H54 (cell line): Measurements from ENCODE around the gene CRISP2.
"Not testable (repeated sequence)": the region's sequence is repeated elsewhere in the genome, so short reads cannot be mapped to it uniquely, and the experiment has no call there.

Experiments used
- DNase-seq: peaks from one replicate; pipeline ENCODE4 v3.0.0; 2011; ENCODE audit warnings: low spot score, mixed read lengths; ENCODE audit not compliant: insufficient read length
- FAIRE-seq: peaks from 3 replicates; lab custom pipeline; 2011; peaks lifted over from hg19 to GRCh38; lab: Jason Lieb, UNC
- POLR2A ChIP-seq: IDR thresholded peaks from 2 replicates; pipeline ENCODE4 v1.6.1; 2011; ENCODE audit warnings: low read depth, mild to moderate bottlenecking, low read length

The CRISP2 gene, protein sequence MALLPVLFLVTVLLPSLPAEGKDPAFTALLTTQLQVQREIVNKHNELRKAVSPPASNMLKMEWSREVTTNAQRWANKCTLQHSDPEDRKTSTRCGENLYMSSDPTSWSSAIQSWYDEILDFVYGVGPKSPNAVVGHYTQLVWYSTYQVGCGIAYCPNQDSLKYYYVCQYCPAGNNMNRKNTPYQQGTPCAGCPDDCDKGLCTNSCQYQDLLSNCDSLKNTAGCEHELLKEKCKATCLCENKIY

DNA sequence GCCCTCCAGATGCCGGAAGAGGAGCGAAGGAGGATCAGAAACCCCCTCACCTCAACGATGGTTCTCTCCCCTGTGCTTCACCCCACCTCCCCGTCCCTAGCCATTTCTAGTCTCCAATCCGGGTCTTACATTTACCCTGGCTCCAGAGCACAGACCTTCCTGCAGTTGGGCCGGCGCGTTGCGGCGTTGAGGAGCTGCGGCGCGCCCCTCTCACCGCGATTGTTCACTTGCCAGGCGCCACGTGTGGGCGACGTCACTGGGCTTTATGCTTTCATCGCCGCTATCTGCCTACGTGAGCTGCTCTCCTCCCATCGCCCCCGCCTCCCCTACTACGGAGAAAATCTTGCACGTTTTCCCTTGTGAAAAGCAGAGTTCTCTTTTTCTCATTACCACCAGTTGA is at the start of gene CRISP2:
Gene CRISP2 (minus strand): TSS at position 198 of the 400 bp plus-strand sequence. CDS start 4,347 bp downstream, outside the sequence.
- DNase-seq = no peak
- FAIRE-seq = no peak
- TF ChIP-seq POLR2A = no peak

DNA sequence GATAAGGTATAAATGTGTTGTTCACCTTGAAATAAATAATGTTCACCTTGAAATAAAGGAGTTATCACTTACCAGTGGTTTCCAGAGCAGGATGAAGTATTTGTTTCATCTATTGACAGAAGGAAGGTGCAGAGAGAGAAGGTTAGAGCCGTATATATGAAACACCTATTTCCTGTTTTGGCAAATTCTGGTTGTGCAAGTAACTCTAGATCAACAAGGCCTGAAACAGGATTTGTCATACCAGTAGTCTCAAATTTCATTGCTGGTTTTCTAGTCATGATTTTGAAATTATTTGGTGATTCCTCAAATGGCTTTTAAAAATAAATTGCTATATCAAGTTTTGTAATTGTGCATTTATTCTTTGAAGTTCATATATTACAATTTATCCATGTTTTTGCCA is 30.9 kb upstream of the CRISP2 start, which contains the start of gene CRISP3:
Gene CRISP3 (minus strand): TSS at position 130 of the 400 bp plus-strand sequence. CDS start 21 bp downstream, at position 109.
- TF ChIP-seq POLR2A = no peak
- FAIRE-seq = no peak

DNA sequence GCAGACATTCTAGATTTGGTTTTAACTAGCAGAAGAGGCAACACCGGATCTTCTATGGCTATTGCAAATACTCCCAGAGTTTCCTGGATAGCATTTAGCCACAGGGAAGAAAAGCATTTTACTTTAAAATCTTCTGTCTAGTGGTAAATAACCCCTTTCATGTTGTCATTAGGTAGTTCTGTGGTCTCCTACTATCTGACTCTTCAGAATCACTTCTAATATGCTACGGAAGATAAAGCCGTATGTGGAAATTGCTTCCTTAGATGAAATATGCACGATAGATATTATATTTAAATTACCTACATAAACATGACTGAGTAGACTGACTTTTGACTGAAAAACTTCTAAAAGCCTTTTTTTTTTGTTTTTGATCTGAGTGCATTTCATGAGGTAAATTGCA is 30.1 kb upstream of the CRISP2 start:
- DNase-seq = no peak
- no peak for TF ChIP-seq POLR2A
- no peak for FAIRE-seq

More for the DNA sequence above, 30.9 kb upstream of the CRISP2 start, which contains the start of gene CRISP3:
- DNase-seq = no peak

DNA sequence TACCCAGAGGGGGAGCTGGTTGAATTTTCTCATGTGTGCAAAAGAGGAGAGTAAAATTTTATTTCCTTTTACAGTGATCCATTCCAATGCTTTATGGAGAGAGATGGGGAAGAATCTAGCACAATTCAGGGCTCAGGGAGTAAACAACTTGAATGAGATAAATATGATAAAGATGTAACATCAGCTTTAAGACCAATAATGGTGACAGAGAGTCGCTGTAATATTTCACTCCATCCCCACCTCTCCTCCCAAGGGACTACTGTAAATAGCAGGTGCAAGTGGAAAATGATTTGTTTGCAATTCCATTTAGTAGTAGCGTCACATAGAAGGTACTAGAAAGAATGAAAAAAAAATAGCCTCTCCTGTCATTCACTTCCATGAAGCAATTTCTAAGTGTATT is 26.1 kb upstream of the CRISP2 start:
- no peak for FAIRE-seq
- no peak for DNase-seq
- no peak for TF ChIP-seq POLR2A

DNA sequence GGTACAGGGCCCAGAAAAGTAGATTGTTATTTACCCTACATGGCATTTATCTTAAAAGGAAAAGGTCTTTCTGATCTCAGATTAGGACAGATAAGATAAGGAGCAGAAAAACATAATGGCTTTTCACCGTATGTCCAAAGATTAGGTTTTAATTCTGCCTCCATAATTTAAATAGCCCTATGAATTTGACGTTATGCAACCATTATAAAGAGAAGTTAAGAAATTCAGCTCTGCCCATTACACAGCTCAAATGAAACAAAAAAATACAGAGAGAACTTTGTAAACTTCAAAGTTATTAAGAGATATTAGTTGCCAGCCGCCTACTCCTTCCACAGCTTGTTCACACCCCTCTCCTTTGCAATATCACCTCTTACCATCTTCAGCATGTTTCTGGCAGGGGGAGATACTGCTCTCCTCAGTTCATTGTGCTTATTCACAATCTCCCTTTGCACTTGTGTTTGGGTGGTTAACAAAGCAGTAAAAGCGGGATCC is 22.7 kb upstream of the CRISP2 start:
- FAIRE-seq = no peak
- no peak for DNase-seq
- TF ChIP-seq POLR2A = no peak

DNA sequence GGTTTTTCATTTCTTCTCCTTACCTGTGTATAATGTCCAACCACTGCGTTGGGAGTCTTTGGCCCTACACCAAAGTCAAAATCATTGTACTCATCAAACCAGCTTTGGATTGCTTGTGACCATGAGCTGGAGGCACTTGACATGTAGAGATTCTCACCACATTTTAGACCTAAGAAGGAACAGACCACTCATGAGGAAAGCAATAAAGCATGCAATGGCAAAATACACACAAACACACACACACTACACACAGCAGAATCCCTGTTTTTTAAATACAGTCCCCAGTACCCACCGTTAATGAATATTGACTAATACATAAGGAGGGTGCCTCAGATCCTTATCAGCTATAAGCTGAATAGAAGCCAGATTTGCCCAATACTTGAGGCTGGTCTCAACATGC is 20.3 kb upstream of the CRISP2 start:
- FAIRE-seq (no peak), DNase-seq (no peak)
- TF ChIP-seq POLR2A = no peak

DNA sequence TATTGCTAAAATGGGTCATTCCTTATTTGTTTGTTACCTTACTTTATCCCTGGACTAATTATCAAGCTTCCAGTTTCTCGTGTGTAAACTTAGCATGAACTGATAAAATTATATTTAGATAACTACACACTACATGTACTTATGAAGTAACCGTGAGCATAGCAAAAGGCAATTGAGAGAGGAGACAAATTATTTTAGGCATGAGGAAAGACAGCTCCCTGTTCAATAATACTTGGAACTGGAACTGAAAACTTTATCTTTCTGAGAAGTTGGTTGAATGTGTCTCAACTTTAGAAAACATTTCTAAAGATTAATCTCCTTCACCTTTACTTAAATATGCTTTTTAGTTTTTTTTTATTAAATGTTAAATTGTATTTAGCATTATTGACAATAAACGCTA is 19.4 kb upstream of the CRISP2 start:
- no peak for FAIRE-seq
- TF ChIP-seq POLR2A = no peak
- DNase-seq = no peak

DNA sequence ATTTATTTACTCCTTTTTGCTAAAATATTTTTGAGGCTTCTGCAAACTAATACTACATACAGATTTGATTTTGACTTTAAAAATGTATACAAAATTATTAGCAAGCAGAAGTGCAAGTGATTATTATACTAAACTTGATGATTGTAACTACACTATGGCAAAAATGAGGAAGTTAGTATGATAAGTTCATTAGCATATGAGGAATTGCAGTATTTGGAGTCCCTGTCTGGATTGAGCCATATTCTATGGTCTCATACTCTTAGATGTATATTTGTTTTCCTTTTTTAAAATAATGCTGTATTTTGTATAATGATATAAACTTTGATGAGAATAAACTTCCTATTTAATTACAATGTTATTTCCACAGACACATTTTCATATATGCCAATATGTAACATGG is 16.9 kb upstream of the CRISP2 start:
- no peak for TF ChIP-seq POLR2A
- FAIRE-seq = no peak
- DNase-seq = no peak

DNA sequence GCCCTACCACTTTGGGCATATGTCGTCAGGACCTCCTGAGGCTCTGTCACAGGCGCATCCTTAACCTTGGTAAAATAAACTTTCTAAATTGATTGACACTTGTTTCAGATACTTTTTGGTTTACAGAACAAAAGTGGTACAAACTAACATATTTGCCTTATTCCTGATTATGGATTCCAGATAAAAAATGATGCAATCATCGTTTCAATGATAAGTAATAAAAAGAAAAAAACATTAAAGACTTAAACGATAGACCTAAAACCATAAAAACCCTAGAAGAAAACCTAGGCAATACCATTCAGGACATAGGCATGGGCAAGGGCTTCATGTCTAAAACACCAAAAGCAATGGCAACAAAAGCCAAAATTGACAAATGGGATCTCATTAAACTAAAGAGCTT is 10.6 kb upstream of the CRISP2 start:
- FAIRE-seq, DNase-seq: not testable (repeated sequence)

DNA sequence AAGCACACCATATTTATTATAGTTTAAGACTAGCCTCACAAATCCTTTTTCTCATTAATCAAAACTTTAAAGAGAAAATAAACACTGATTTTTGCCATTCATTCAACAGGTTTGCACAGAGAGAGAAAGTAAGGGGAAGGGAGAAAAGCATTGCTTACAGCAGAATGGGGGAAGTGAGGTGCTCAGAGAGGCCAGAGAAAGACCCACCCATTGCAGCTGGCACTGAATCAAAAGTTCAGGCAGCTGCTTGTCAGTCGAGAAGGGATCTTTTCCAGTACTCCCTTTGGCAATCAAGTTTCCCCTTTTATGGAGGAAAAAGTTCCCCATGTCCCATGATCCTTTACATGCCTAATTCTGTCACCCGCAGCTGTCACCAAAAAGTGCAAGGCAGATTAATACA is 8.0 kb upstream of the CRISP2 start:
- DNase-seq = no peak
- FAIRE-seq = no peak
- no peak for TF ChIP-seq POLR2A

DNA sequence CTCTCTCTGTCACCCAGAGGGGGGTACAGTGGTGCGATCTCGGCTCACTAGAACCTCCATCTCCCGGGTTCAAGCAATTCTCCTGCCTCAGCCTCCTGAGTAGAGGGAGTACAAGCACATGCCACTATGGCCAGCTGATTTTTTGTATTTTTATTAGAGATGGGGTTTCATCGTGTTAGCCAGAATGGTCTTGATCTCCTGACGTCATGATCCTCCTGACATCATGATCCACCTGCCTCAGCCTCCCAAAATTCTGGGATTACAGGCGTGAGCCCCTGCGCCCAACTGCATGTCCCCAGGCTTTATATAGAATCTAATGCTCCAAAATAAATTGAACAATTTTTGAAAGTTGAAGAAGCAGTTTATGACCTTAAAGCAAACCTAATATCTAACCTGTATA is 7.0 kb upstream of the CRISP2 start:
- FAIRE-seq = no peak
- DNase-seq = no peak
- no peak for TF ChIP-seq POLR2A

DNA sequence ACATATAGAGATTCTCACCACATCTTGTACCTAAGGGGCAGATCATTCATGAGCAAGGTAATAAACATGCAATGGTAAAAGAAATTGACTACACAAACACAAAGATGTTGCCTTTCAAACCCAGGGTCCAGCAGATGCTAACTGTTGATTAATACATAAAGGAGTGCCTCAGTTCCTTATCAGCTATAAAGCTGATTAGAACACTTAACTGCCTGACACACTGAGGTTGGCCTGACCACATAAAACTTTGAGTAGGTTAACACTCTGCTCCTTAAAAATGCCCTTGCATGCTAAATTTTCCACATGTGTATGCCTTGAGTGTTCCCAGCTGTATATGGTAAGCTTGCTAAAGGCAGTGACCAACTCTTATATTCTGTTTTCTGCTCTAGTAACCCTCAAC is 14.9 kb downstream of the CRISP2 start:
- TF ChIP-seq POLR2A = no peak
- no peak for DNase-seq
- no peak for FAIRE-seq

DNA sequence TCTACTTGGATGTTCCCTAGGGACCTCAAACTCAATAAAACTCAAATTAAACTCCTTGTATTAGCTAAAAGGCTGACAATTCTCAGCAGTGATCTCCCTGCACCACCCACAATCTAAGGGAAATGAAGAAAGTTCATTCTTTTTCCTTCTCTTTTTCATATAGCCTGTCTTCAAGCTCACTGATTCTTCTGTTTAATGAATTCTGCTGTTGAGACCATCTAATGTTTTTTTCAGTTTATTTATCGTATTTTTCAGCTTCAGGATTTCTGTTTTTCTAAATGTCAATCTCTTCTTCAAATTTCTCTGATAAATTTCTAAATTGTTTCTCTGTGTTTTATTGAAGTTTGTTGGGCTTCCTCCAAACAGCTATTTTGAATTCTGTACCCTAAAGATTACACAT is 19.8 kb downstream of the CRISP2 start:
- no peak for FAIRE-seq
- TF ChIP-seq POLR2A = no peak
- no peak for DNase-seq

DNA sequence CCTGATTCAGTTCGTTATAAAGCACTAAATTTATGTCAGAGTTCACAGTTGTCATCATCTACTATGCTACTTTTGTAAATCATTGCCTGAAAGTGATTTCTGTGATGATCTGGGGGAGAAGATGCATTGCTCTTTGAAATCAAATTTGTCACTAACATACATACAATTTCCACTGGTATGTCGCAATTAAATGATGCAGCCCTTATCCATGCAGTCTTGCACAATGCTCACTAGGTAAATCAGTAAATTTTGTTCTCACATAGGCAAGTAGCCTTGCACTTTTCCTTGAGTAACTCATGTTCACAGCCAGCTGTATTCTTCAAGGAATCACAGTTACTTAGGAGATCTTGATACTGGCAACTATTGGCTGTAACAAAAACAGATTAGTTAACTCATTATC is 20.8 kb downstream of the CRISP2 start:
- TF ChIP-seq POLR2A = no peak
- no peak for DNase-seq
- no peak for FAIRE-seq

DNA sequence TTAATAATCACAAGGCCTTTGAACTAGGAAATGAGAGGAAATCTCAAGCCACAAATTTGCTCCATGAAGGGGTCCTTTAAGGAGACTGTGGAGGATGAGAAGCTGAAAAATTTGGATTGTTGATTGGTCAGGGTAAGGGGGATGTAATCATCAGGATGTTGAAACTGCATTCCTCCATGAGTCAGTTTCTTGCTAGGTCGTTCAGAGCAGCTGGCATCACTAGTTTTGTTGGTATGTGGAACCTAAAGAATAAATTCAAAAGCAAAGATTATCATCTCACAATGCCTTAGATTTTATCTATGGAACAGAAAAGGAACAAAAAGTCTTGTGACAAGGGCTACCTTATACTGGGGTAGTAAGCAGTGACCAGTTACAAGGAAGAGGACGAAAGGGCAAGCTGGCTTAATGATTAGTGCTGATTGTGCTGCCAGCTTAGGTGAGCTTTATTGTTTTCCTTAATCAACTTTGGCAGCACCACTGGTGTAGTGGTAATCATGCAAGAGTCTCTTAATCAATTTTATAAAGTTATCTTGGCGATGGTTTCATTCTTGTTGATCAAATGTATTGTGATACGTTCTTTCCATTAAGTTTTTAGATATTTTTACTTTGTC is 36.6 kb downstream of the CRISP2 start:
- TF ChIP-seq POLR2A = no peak
- no peak for FAIRE-seq
- no peak for DNase-seq
